GM18526 (cell line): ENCODE measurements around the gene SORCS2.

Experiments used
- POLR2A ChIP-seq: IDR thresholded peaks from 3 replicates; pipeline ENCODE4 v1.6.1; 2011; ENCODE audit not compliant: insufficient read length; ENCODE audit errors: extremely low read depth

SORCS2 gene

DNA sequence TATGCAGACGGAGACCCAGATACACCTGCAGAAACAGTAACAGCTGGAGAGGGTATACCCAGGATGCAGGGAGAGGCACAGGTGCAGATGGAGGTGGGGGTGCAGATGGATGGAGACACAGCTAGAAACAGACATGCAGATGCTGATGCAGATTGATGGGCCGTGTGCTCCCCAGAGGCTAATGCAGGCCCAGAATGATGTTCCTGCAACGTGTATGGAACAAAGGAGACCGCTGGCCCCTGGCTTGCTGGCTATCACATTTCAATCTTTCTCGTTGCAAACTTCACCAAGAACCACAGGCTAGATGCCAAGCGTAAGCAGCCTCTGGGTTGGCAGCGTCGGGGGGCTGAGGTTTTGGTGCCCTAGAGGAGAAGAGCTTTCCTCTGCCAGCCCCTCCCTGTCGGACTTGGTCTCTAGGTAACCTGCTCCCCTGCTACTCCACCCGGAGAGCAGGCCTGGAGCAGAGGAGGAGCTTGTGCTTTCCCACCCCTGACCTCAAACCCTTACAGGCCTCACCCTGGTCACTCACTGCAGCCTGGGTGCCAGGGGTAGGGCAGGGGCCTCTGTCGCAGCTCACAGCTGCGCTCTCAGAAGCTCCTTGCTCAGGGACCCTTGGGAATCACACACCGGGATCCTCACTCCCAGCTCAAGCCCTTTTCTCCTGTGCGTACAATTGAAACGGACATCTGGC is 311.4 kb downstream of the SORCS2 start:
- no peak for TF ChIP-seq POLR2A

DNA sequence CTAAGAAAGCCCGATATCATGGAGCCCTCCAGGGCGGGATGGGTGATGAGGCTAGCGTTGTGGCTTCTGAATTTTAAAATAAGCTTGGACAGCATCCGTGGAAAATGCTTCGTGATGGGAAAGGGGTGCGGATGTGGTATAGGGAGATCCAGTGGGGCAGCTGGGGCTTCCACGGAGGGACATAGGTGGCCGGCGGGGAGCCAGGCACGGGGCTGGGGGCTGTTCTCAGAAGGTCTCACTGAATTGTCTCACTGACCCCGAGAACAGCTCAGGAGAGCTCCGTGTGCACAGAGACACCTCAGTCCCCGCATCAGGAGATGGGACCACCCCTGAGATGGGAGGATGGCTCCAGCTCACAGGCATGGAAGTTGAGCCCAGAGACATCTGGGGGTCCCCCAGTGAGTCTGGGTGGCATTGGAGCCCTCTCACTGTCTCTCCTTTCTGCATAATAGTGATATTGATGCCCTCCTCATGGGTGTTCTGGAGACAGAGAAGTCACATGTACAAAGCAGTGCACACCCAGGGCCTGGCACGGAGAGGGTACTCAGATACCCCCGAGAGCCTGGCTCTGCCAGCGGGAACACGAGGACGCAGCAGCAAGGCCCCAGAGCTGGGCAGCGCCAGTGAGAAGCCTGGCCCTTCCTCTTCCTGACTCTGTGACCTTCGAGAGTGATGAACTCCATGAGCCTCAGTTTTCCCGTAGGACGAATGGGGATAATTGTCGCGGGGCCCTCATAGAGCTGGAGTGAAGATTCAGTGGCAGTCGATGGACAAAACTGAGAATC is 313.0 kb downstream of the SORCS2 start:
- no peak for TF ChIP-seq POLR2A

DNA sequence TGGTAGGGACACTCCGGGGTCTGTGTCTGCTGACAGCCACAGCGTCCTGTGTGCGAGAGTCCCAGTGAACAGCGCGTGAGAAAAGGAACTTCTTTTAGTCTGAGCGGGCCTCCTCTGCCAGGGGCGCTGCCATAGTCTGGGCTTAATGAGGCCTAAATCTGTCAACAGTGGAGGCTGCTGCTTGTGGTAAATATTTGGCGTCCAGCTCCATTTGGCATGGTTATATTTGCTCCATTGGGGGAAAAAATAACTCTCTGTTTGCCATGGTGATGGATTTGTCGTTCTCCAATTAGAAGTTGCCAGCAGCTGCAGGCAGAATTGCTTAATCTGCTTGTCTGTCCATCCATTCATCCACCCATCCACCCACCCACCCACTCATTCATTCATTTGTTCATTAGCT is 313.8 kb downstream of the SORCS2 start:
- no peak for TF ChIP-seq POLR2A

DNA sequence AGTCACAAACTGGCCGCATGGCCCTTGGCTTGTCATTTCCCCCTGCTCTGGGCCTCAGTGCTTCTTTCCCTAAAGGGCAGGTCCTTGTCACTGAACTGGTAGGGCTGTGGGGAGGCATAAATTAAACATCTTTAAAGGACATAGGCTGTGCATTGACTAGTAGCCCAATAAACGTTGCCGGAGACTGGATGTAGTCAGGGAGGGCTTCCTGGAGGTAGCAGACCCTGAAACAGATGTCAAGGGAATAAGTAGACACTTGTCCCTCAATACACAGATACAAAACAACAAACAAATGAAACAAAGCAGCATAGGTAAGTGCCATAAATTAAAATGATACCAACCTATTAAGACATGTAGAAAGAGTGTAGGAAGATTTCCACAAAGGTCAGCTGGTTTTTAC is 314.2 kb downstream of the SORCS2 start:
- TF ChIP-seq POLR2A: no peak

DNA sequence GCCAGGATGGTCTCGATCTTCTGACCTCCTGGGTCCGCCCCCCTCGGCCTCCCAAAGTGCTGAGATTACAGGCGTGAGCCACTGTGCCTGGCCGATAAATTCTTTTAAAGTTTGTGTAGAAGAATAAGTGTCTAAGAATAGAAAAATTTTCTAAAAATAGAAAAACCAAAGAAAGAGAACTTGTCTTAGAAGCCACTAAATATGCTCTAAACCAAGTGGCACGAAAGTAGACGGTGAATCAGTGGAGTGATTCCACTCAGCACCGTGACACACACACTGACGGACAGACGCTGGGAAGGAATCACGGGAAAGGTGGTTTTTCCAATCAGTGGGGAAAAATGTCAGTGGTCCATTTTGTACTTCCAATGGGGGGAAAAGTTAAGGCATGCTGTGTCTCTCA is 315.0 kb downstream of the SORCS2 start:
- TF ChIP-seq POLR2A: no peak

DNA sequence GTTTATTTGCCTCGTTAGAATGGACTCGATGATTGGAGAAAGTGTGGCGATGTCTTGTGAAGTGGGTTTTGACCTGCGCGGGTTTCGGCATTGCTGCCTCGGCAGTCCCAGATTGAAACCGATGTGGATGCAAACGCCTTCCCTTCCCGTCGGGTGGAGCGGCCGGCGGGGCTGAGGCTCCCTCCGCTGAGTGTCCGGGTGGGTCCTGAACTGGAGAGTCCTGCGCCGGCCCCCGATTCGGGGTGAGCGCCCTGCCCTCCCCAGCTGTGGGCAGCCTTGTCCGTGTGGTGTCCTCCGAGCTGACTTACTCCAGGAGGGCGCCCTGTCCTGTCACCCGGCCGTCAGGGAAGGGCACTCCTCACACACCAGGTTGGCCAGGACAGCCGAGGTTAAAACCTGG is 317.7 kb downstream of the SORCS2 start:
- no peak for TF ChIP-seq POLR2A

DNA sequence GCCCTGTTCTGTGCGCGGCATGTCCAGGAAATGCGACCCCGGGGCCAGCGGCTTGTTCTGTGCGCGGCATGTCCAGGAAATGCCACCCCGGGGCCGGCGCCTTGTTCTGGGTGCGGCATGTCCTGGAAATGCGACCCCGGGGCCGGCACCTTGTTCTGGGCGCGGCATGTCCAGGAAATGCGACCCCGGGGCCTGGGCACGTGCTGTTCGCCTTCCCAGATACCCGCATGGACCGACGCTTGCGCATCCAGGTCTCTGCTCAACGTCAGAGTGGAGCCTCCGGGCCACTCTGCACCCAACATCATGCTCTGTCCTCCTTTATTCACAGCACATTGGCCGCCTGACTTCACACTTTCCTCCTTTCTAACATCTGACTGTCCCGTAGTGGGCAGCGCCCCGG is 318.2 kb downstream of the SORCS2 start:
- TF ChIP-seq POLR2A: no peak

DNA sequence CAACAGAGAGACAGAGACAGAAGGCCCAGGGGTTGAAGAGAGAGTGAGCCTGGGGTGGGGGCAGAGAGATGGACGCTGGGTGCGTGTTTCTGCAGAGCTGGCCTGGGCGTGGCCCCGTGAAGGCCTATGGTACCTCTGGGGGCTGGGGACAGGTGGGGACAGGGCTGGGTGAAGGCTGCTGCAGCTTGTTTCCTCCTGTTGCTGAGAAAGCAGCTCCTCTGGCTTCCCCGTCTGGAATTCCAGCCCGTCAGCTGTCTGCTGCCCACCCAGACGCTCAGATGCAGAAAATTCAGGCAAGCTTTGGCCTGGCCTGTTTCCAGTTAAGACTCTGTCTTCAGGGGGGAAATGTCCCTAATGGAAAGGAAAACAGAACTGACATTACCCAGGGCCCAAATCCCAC is 319.2 kb downstream of the SORCS2 start:
- TF ChIP-seq POLR2A: no peak

DNA sequence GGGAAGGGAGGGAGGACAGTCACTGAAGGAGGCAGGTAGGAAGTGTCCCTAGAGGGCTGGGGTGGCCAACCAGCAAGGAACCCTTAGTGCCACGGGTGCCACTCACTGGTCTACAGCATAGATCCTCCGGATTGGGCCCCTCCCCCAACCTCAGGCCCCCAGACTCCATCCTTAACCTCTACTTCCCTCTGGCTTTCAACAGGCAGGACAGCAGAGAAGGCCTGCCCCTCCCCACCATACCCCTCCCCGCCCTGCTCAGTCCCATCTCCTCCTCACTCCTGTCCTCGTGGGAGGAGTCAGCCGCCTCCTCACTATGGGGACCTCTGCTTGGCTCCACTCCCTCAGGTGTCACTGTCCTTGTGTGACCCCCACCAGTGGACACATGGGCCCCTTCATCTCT is 320.1 kb downstream of the SORCS2 start:
- TF ChIP-seq POLR2A: no peak

DNA sequence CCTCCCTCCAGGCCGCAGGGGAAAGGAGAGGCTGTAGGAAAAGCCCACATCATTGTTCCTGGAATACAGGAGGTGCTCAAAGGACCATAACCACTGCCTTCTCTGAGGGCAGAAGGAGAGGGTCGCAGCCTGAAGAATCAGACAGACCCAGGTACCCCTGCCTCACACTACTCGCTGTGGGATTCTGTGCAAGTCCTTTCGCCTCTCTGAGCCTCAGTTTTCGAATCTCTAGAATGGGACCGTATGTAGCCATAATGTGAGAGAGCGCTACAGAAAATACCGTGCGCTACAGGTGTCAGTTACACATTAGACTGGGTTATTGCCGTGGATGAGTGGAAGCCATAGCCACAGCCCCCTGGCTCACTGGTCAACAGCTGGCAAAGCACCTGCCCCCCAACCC is 320.6 kb downstream of the SORCS2 start:
- TF ChIP-seq POLR2A: no peak

DNA sequence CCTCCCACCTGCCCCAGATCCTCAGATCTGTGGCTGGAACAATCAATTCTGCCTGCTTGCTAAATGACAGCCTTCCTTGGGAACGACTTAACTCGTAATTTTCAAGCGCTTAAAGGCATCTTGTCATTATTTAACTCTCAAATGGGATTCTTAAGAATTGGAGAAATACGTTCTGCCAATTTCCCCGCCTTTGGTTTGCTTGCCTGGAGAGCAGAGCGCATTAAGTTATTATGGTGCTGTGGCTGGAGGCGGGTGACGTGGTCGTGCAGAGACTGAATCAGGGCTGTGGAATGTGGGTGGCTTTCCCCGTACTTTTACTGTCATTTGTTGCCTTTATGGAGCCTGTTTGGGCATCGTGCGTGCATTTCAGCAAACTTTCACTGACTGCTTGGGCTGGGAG is 321.3 kb downstream of the SORCS2 start:
- TF ChIP-seq POLR2A: no peak

DNA sequence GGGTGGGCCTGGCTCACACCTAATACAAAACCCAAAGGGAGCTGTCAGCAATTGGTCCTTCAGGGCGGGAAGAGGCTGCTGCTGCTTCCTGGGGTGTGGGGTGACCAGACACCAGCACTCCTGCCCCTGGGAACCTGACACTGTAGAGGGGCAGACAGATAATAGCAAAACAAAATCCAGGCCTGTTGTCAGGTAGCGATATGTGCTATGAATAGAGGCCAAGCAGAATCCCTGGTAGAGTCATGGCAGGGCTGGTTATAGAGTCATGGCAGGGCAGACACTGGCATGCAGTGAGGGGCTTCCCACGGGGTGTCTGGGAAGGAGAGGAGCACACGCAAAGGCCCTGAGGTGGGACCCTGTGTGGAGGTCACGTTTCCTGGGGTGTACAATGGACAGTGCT is 321.9 kb downstream of the SORCS2 start:
- TF ChIP-seq POLR2A: no peak

DNA sequence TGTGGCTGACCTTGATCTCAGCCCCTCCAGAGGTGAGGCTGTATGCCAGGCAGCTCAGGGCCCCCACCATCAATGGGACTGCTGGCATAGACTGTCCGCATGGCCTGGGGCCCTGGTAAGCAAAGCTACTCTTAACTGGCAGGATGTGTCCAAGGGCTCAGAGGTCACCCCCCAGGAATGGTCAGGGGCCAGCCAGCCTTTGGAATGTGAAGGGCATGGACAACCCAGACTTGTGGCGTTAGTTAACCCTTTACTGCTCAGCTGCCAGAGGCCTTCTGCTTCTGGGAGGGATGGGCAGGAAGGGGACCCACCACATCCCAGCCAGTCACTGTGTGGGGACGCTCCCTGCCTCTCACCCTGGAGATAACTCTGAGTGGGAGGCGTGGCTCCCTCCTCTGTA is 322.5 kb downstream of the SORCS2 start:
- no peak for TF ChIP-seq POLR2A

DNA sequence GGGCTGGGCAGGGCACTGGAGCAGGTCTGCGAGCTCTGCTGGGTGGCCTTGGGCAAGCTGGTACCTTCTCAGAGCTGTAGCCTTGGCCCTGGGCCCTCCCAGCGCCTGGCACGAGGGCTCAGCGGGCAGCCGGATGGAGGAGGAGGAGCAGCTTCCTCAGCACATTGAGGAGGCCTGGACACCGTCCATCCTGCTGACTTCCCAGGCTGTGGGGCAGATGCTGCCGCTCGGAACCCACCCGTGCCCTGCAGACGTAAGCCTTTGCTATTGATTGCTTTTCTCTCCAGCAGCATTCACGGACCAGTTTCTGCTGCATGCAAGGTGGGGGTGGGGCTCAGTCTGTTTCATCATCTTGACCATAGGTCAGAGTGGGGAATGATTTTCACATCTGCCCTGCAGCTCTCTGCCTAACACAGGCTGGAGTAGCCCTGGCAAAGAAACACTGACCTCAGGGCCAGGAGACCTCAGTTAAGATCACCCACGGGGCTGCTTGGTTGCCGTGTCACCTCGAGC is 323.1 kb downstream of the SORCS2 start:
- TF ChIP-seq POLR2A: no peak

DNA sequence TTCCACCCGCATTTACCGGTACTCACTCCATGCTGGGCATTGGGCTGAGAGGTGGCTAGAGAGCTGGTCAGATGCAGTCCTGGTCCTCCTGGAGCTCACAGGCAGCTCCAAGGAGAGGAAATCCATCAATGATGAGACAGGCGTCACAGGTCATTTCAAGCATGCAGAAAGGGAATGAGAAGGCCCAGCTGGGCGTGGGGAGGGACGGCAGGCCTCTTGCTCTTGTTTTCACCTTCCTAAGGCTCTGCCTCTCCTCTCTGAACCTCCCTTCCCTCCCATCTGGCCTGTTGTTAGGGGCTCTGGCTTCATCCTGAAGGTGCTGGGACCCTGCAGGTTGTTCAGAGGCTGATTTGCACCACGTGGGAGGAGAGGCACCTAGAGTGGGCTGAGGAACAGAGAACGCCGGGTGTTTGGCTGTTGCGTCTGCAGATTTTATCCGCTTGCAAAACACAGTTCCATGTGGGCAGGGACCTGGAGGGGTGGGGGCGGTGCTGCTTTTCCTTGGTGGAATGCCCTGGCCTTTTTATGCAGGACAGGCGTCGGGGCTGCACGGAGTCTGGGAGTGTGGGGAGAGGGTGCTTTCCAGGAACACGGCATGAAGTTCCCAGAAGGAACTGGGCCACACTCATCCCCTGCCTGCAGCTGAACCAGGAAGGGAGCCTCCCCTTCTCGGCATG is 323.9 kb downstream of the SORCS2 start:
- TF ChIP-seq POLR2A: no peak

DNA sequence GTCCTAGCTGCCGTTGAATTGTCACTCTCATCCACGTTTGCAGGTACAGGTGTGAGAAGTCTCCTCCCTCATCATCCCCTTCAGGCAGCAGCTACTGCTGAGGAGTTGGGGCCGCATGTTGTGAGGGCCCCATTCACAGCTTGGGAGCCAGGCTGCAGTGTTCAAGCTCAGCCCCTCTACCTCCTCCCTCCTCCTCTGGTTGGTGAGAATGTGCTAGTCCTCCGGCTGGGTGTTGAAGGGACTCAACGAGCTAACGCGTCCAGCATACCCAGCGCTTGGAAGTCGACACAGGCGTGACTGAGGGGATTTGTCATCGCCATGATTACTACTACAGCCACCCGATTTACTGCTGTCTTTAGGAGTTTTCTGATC is 324.4 kb downstream of the SORCS2 start:
- TF ChIP-seq POLR2A: no peak
